HG03460 (cell line): ENCODE measurements around the gene GLIS1.
"Not testable (repeated sequence)": the region's sequence is repeated elsewhere in the genome, so short reads cannot be mapped to it uniquely, and the experiment has no call there.

Experiments used
- ATAC-seq: cut with Tn5 transposase; IDR thresholded peaks from one replicate; pipeline ENCODE4 v1.9.1; 2021; ENCODE audit not compliant: unreplicated experiment

Gene GLIS1

GRCh38 chr1:53572065-53572814 is 166.7 kb downstream of the GLIS1 start:
- ATAC-seq: no peak

DNA sequence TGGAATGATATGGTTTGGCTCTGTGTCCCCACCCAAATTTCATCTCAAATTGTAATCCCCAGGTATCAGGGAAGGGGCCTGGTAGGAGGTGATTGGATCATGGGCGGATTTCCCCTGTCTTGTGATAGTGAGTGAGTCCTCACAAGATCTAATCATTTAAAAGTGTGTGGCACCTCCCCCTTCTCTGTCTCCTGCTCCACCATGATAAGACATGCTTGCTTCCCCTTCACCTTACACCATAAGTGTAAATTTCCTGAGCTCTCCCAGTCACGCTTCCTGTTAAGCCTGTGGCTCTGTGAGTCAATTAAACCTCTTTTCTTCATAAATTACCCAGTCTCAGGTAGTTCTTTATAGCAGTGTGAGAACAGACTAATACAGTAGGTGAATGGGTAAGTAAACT is 170.4 kb downstream of the GLIS1 start:
- no peak for ATAC-seq

DNA sequence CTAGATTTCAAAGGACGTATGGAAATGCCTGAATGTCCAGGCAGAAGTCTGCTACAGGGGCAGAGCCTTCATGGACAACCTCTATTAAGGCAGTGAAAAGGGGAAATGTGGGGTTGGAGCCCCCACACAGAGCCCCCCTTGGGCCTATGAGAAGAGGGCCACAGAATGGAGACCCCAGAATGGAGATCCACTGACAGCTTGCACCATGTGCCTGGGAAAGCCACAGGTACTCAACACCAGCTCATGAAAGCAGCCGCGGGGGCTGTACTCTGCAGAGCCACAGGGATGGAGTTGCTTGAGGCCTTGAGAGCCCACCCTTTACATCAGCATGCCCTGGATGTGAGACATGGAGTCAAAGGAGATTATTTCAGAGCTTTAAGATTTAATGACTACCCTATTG is 171.1 kb downstream of the GLIS1 start:
- ATAC-seq: no peak

DNA sequence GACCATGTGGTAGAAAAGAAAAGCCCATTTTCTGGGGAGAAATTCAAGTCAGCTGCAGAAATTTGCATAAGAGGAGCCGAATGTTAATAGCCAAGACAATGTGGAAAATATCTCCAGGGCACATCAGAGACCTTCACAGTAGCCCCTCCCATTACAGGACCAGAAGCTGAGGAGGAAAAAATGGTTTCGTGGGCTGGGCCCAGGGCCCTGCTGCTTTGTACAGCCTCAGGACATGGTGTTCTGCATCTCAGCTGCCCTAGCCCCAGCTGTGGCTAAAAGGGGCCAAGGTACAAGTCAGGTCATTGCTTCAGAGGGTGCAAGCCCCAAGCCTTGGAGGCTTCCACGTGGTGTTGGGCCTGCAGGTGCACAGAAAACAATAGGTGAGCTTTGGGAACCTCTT is 171.5 kb downstream of the GLIS1 start:
- no peak for ATAC-seq

- ATAC-seq: no peak
Measured at GRCh38 chr1:53563611-53564010, 175.4 kb downstream of the GLIS1 start.

- ATAC-seq: no peak
Measured at GRCh38 chr1:53562981-53563379, 176.0 kb downstream of the GLIS1 start.

DNA sequence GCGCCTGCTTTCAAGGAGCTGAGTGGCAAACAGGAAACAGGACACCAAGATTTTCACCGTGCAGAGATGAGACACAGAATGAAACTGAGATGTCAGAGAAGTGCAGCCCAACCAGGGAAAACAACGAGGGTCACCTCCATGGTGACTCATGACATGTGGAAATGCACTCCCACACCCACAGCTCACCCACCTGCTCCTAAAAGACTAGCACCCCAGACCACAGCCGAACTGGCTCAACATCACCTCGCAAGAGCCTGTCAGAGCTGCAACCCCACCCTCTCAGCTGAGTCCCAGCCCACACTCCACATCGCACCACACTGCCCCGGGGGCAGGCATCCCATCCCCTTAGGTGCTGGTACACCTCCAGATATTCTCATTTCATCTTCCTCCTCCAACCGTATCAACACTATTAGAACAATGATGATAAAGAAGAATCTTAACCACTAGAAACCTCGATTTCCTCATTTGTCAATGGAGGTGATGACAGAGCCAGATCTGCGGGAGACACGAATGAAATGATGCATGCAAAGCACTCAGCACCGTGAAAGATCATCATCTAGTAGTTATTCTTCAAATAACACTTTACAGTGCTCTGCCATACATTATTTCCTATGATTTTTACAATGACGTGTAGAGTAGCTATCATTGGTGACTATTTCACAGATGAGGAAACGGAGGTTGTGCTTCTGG is 176.5 kb downstream of the GLIS1 start:
- no peak for ATAC-seq

DNA sequence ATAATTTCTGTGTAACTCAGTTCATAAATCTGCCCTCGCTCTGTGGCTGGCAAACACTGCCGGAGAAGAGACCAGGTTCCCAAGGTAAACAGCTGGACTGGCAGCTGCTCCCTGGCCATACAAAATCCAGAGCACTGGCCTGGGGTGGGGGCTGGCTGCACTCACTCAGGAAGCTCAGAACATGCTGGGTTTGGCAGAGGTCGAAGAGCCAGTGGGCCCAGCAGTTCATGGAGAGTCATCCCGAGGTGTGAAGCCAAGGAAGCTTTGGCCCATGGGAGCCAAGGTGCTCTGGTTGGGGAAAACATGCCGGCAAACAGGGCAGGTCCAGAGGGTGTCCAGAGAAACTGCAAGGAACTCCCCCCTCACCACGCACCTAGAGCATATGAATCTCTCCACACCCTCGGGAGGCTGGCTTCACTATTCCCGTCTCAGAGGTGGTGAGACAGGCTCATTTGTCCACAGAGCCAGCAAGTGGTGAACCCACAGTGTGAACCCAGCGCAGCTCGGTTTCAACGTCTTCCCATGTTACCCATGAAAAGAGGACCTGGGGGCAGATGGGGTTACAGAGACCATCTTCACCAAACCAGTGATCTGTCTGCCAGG is 177.4 kb downstream of the GLIS1 start:
- no peak for ATAC-seq

DNA sequence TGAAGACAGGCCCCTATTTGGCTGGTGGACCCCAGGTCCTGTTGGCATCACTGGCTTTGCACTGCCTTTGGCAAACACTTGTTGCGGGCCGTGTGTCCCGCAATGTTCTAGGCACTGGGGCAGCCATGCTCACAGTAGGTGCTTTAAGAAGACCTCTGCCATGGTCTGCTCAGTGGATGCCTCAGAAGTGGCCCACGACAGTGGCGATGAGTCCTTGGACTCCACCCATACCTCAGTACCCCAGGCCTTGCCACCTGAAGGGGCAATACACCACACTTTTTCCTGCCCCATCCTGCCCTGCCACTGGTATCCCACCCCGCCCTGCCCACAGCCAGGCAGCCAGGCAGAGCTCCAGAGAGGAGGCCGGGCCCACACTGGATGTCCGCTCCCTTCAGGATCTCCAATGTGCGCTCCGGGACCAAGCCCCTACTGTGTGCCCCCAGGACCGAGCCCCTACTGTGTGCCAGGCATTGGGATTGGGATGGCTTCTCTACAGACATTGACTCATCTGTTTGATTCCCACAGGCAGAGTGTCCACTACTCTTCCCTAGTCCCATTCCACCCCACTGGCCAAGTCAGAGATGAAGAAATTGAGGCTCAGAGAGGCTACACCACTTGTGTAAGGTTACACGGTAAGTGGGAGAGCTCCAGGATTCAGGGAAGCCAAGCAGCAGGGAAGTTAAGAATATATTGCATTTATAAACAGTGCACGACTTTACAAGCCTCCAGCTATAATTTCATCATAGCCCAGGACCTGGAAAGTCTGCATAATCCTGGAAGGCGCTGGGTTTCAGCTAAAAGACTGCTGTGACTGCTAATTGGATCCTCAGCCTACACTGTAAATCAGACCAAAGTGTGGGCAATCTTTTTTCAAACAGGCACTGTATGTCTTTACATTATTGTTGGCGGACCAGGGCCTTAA is 178.1 kb downstream of the GLIS1 start:
- ATAC-seq: no peak

GRCh38 chr1:53559854-53560580 is 178.9 kb downstream of the GLIS1 start:
- no peak for ATAC-seq

DNA sequence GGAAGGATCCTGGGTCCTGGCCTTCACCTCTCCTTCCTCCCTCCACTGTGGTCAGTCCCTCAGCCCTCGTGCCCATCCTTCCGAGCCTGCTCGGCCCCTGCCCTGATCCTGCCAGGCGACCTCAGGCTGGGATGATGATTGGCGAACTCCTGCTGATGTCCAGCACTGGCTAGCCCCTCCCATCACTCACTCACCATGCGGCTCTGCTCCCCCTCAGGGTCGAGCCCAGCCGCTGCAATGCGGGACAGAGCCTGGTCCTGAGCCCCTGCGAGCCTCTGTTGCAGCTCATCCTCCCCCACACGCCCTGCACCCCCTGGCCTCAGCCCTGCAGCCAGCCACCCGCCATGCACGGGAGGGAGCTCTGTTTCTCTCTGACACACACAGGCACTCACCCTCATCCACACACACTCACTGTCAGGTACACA is 179.6 kb downstream of the GLIS1 start:
- ATAC-seq: no peak

DNA sequence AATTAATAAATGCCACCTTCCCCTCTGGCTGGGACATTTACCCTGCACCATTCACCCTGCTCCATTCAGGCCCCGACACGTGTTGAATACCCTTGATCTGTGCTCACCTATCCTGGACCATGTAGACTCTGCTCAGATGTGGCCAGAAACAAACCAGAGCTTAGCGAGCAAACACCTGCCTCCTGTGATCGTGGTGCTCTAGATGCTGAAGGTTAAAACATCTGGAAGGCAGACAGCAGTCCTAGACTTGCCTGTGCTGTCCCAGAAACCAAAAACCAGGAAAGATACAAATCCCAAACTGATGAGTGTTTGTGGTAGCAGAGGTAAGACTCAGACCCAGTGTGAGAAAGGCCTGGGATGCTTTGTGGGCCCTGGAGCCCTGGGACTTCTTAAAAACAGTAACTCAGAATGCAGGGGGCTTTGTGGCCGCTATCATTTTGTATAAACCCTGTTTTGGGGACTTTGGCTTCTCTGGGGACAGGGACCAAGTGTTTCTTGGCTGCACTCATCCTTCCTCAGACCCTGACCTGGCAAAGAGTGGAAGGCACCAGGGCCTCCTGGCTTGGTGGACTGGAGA is 180.1 kb downstream of the GLIS1 start:
- no peak for ATAC-seq

GRCh38 chr1:53557830-53558738 is 180.9 kb downstream of the GLIS1 start:
- no peak for ATAC-seq

- no peak for ATAC-seq
Measured at GRCh38 chr1:53557369-53557768, 181.6 kb downstream of the GLIS1 start.

- no peak for ATAC-seq
Measured at GRCh38 chr1:53556657-53557227, 182.2 kb downstream of the GLIS1 start.

DNA sequence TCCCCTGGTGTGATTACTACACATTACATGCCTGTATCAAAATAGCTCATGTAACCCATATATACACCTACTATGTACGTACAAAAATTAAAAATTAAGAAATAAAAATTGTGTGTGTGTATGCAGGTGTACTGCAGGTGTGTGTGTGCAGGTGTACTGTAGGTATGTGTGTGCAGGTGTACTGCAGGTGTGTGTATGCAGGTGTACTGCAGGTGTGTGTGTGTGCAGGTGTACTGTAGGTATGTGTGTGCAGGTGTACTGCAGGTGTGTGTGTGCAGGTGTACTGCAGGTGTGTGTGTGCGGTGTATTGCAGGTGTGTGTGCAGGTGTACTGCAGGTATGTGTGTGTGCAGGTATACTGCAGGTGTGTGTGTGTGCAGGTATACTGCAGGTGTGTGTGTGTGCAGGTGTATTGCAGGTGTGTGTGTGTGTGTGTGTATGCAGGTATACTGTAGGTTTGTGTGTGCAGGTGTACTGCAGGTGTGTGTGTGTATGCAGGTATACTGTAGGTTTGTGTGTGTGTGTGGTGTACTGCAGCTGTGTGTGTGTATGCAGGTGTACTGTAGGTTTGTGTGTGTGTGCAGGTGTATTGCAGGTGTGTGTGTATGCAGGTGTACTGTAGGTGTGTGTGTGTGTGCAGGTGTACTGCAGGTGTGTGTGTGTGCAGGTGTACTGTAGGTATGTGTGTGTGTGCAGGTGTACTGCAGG is 183.2 kb downstream of the GLIS1 start:
- ATAC-seq: not testable (repeated sequence)

DNA sequence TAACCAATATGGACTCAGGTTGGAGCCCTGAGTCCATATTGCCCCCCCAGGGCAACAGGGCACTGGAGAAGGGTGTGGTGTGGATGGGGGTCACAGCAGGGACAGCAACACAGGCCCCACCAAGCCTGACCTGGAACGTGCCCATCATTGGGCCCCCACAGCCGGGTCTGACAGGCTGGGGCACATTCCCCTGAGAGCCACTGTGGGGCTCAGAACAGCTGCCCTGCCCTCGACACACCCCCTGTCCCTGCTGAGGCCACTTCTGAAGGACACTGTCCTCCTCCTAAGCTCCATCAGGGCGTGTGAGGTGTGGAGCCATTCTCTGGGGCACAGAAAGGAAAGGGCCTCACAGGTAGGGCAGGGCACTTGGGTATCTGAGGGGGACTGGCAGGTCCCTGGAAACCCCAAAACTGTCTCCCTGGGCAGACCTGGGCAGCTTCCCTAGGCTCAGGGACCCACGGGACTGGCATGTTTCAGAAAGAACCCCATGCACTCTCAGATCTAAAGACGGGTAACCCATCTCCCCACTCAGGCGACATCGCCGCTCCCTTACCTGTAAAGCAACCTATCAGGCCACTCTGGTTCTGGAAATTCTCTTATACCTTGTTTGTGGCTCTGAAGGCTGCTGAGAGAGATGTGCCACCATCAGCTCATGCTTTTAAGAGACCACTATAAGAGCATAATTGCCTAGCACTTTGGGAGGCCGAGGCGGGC is 184.2 kb downstream of the GLIS1 start:
- ATAC-seq: no peak
